K562 (cell line): Measurements from ENCODE around the gene A2ML1. TPM values are rescaled to one million over a fixed set of nuclear protein-coding genes. Genes with fewer than 3 reads are reported as not detected.

Experiments used
- ATAC-seq: fragments of 200-7000 bp; cut with Tn5 transposase; 3 replicates; pipeline ENCODE4 v1.9.1; 2020; ENCODE audit warnings: moderate library complexity
- BruUV-seq: library from RNA; stranded (reverse); fragments of 400-500 nt; replicated peaks from 2 replicates; lab custom pipeline; 2021; lab: Mats Ljungman, UMichigan
- CTCF ChIA-PET: fragments of 300-600 bp; formaldehyde crosslinking; extraction: SDS; loops from one replicate; lab custom pipeline; 2021; ENCODE audit warnings: low intra/inter-chr PET ratio; lab: Yijun Ruan, JAX
- POLR2A ChIA-PET: fragments of 300-600, 350-650 bp; sonication (Branson Sonifier 250); formaldehyde crosslinking; extraction: SDS; loops from one replicate; lab custom pipeline; 2021; ENCODE audit warnings: antibody characterized with exemption, inconsistent platforms; lab: Yijun Ruan, JAX
- DNase-seq, 4 experiments: peaks; one replicate each; pipeline versions ENCODE4 v3.0.0 to v3.0.0-alpha.2; 2011 to 2018; ENCODE audit warnings: low spot score in 3 of 4, mixed read lengths in 3 of 4; ENCODE audit errors: extremely low read depth in 1 of 4
- FAIRE-seq: peaks from 2 replicates; lab custom pipeline; 2011; peaks lifted over from hg19 to GRCh38; lab: Jason Lieb, UNC
- H2AFZ ChIP-seq: 2 replicates; pipeline ENCODE4 v1.6.0; 2011; ENCODE audit warnings: low read depth, low read length, control low read depth, inconsistent platforms
- H3K27ac ChIP-seq: fragments of 200-600 bp; 3 replicates; pipeline ENCODE4 v1.8.0; 2011; ENCODE audit warnings: low read depth, mild to moderate bottlenecking, control low read depth, inconsistent platforms, low read length, moderate library complexity, mixed read lengths; ENCODE audit errors: extremely low read depth
- H3K27me3 ChIP-seq, 2 experiments: fragments of 300-600 bp in 1 of 2; 2 replicates in 1 of 2; 3 replicates in 1 of 2; pipeline versions ENCODE4 v1.6.0 to v1.8.0; 2011; ENCODE audit warnings: inconsistent platforms in 2 of 2, low read length in 2 of 2, mild to moderate bottlenecking in 1 of 2, mixed read lengths in 1 of 2, moderate library complexity in 1 of 2; ENCODE audit not compliant: control insufficient read depth in 2 of 2, insufficient read depth in 2 of 2
- H3K36me3 ChIP-seq: fragments of 300-600 bp; 3 replicates; pipeline ENCODE4 v1.8.0; 2011; ENCODE audit warnings: mild to moderate bottlenecking, low read length, inconsistent platforms; ENCODE audit not compliant: control insufficient read depth, insufficient read depth
- H3K4me1 ChIP-seq, 2 experiments: fragments of 200-600 bp in 1 of 2; replicated peaks in 1 of 2; 2 replicates in 1 of 2; 3 replicates in 1 of 2; pipeline versions ENCODE4 v1.5.1 to v1.8.0; 2011; ENCODE audit warnings: inconsistent platforms in 2 of 2, low read length in 2 of 2, mild to moderate bottlenecking in 1 of 2, mixed read lengths in 1 of 2, moderate library complexity in 1 of 2; ENCODE audit not compliant: control insufficient read depth in 2 of 2, insufficient read depth in 2 of 2
- H3K4me2 ChIP-seq: 2 replicates; pipeline ENCODE4 v1.6.1; 2011; ENCODE audit warnings: low read length, control low read depth, inconsistent platforms, mixed read lengths; ENCODE audit not compliant: insufficient read depth
- H3K4me3 ChIP-seq: fragments of 200-600 bp; sonication (generic), shearing (Covaris generic); 2 replicates; pipeline ENCODE4 v1.5.1; 2016; ENCODE audit warnings: control low read depth, inconsistent platforms
- H3K79me2 ChIP-seq: fragments of 200-600 bp; 3 replicates; pipeline ENCODE4 v1.8.0; 2011; ENCODE audit warnings: low read length, inconsistent platforms; ENCODE audit not compliant: control insufficient read depth, insufficient read depth
- H3K9ac ChIP-seq, 2 experiments: 2 replicates each; pipeline versions ENCODE4 v1.6.0 to v1.6.1; 2011; ENCODE audit warnings: low read depth in 2 of 2, low read length in 2 of 2, control low read depth in 1 of 2, inconsistent platforms in 1 of 2, mild to moderate bottlenecking in 1 of 2, mixed read lengths in 1 of 2; ENCODE audit not compliant: insufficient read depth in 1 of 2
- H3K9me1 ChIP-seq: one replicate; pipeline ENCODE4 v1.6.0; 2011; ENCODE audit warnings: inconsistent platforms, mild to moderate bottlenecking, low read length, moderate library complexity; ENCODE audit not compliant: control insufficient read depth, insufficient read depth
- H3K9me3 ChIP-seq: replicated peaks from 2 replicates; pipeline ENCODE4 v1.5.1; 2011; ENCODE audit warnings: low read depth, low read length, inconsistent platforms; ENCODE audit not compliant: control insufficient read depth, insufficient read depth
- H4K20me1 ChIP-seq: replicated peaks from 2 replicates; pipeline ENCODE4 v1.6.1; 2011; ENCODE audit warnings: low read length, inconsistent platforms, mixed read lengths; ENCODE audit not compliant: control insufficient read depth, insufficient read depth
- ETV1 ChIP-seq: fragments of 450-650 bp; conservative IDR thresholded peaks from 2 replicates; pipeline ENCODE4 v1.6.1; 2016; ENCODE audit warnings: missing genetic modification characterization, control low read depth, low read depth, missing compliant biosample characterization
- SIX5 ChIP-seq, 2 experiments: IDR thresholded peaks; 2 replicates each; pipeline ENCODE4 v1.6.1; 2011; ENCODE audit warnings: low read length in 2 of 2, borderline replicate concordance in 1 of 2, low read depth in 1 of 2, mild to moderate bottlenecking in 1 of 2, moderate library complexity in 1 of 2; ENCODE audit not compliant: insufficient read depth in 1 of 2
- SREBF1 ChIP-seq: fragments of 150-350 bp; IDR thresholded peaks from 2 replicates; pipeline ENCODE4 v1.6.1; 2014; ENCODE audit warnings: antibody characterized with exemption, low read depth, low read length, borderline replicate concordance
- ZNF140 ChIP-seq: fragments of 250-450 bp; sonication (Bioruptor Pico); IDR thresholded peaks from 2 replicates; pipeline ENCODE4 v1.8.0; 2021; ENCODE audit warnings: moderate library complexity, mild to moderate bottlenecking, inconsistent platforms
- WGBS: fragments of 100-300 bp; shearing (Covaris generic); methylation state at CpG from one replicate; pipeline ENCODE4 v1.1.6; 2016; ENCODE audit warnings: low coverage, mixed read lengths; ENCODE audit not compliant: insufficient coverage; ENCODE audit errors: missing lambda C conversion rate; 5-methylcytosine and 5-hydroxymethylcytosine counted together
- in situ Hi-C: fragments of 300-500 bp; cut with MboI; formaldehyde crosslinking; loops from 4 replicates; pipeline ENCODE4 v1.15.0; 2018; ENCODE audit warnings: inconsistent platforms, mixed read lengths
- intact Hi-C: fragments of 100-400 bp; cut with micrococcal nuclease; formaldehyde crosslinking; loops from 2 replicates; pipeline ENCODE4 v1.14.2; 2022
- polyA plus RNA-seq, 8 experiments: library from polyadenylated mRNA; depleted of rRNA in 4 of 8; stranded (reverse) in 5 of 8; unstranded in 3 of 8; fragments of >200 nt; fragmentation: Nextera tagmentation in 2 of 8; fragmentation: Illumina TruSeq in 1 of 8; extraction: Ambion mirVana in 2 of 8; extraction: Trizol in 1 of 8; gene quantifications; 2 replicates each; pipeline versions ENCODE4 v1.2.1 to v1.2.3, GENCODE V29; 2011 to 2014; ENCODE audit warnings: inconsistent platforms in 1 of 8, missing spikeins in 1 of 8
- total RNA-seq, 7 experiments: library from RNA; depleted of rRNA in 6 of 7; stranded (reverse); fragments of >200 nt in 6 of 7; fragmentation: Illumina TruSeq in 2 of 7; extraction: Trizol in 2 of 7; gene quantifications; 2 replicates each; pipeline versions ENCODE4 v1.2.1 to v1.2.3, GENCODE V29; 2011 to 2021; ENCODE audit warnings: low replicate concordance in 1 of 7
- TF ChIP-seq, protein P1 (sequence below): fragments of 450-650 bp; IDR thresholded peaks from 2 replicates; pipeline ENCODE4 v1.6.1; 2016; ENCODE audit warnings: borderline replicate concordance
- TF ChIP-seq, protein P2 (sequence below): fragments of 250-450 bp; sonication (Bioruptor Pico); IDR thresholded peaks from 2 replicates; pipeline ENCODE4 v1.8.0; 2022; ENCODE audit warnings: moderate library complexity, mild to moderate bottlenecking, inconsistent platforms

The A2ML1 gene
- total and polyA plus RNA-seq, 9 of the 15 experiments (the other 6 are each of a cell fraction or from before 2014, with no cell fraction given), result 0.04 to 0.47 (median 0.13) TPM

DNA sequence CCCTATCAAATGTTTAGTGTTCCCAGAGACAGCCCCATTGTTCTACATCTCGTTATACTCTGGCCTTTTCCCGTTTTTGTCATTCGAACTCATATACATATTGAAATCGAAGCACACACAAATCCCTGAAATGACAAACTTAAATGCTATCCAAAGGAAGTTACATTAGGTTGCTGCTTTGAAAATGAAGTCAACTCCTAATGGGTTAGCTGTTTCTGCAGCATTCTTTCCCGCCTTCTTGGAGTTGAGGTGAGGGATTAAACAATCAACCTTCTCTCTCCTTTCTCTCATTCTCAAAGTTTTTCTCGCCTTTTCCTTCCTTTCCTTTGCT, 91.2 kb downstream of the A2ML1 start:
- POLR2A ChIA-PET, result interaction anchor here (0.6 kb wide), 1 partner anchor 23 kb away, joined by 3 read pairs; no protein-coding TSS in a partner anchor
- Histone ChIP-seq H3K27me3 (no peaks in the 10 kb centered on the region), H3K9ac (peak overlapping the region; percentile 66 to 68; a peak in 3 of 4 replicates), H3K79me2 (peaks cover 7% of the 10 kb centered on the region; the same call in 2 of the 3 replicates), H3K4me3 (peak overlapping the region; percentile 55), H3K9me3 (no peaks in the 10 kb centered on the region), H3K4me1 (peaks cover 6 to 23% of the 10 kb centered on the region in 2 experiments; a peak in 4 of 5 replicates), H3K36me3 (no peaks in the 10 kb centered on the region), H3K9me1 (no peaks in the 10 kb centered on the region), H4K20me1 (no peaks in the 10 kb centered on the region), H3K4me2 (peak overlapping the region; percentile 76), H2AFZ (peak overlapping the region; percentile 98), H3K27ac (peak overlapping the region; percentile 57; the same call in 2 of the 3 replicates)
- in situ Hi-C loops (no loop called here), intact Hi-C loops (no loop called here)
- DNase-seq (no peak), ATAC-seq (no peak), FAIRE-seq (no peak)
- CTCF ChIA-PET, result no interaction called here
- no peak for TF ChIP-seq ETV1
- TF ChIP-seq SIX5 (IDR thresholded peaks at IDR 0.05; ENCODE audit: borderline replicate concordance in 1 of 2, insufficient read depth in 1 of 2, low read depth in 1 of 2, low read length in 2 of 2), result no peak
- no peak for TF ChIP-seq SREBF1
- TF ChIP-seq ZNF140 (CRISPR knock-in tag), result no peak
- TF ChIP-seq, protein P1, sequence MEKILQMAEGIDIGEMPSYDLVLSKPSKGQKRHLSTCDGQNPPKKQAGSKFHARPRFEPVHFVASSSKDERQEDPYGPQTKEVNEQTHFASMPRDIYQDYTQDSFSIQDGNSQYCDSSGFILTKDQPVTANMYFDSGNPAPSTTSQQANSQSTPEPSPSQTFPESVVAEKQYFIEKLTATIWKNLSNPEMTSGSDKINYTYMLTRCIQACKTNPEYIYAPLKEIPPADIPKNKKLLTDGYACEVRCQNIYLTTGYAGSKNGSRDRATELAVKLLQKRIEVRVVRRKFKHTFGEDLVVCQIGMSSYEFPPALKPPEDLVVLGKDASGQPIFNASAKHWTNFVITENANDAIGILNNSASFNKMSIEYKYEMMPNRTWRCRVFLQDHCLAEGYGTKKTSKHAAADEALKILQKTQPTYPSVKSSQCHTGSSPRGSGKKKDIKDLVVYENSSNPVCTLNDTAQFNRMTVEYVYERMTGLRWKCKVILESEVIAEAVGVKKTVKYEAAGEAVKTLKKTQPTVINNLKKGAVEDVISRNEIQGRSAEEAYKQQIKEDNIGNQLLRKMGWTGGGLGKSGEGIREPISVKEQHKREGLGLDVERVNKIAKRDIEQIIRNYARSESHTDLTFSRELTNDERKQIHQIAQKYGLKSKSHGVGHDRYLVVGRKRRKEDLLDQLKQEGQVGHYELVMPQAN, result 0 out of 2 replicates have a peak, but pooled peaks have one; percentile 43
- TF ChIP-seq, protein P2, sequence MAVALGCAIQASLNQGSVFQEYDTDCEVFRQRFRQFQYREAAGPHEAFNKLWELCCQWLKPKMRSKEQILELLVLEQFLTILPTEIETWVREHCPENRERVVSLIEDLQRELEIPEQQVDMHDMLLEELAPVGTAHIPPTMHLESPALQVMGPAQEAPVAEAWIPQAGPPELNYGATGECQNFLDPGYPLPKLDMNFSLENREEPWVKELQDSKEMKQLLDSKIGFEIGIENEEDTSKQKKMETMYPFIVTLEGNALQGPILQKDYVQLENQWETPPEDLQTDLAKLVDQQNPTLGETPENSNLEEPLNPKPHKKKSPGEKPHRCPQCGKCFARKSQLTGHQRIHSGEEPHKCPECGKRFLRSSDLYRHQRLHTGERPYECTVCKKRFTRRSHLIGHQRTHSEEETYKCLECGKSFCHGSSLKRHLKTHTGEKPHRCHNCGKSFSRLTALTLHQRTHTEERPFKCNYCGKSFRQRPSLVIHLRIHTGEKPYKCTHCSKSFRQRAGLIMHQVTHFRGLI (CRISPR knock-in tag), result no peak
- TSS peak; percentile 76 for BruUV-seq
- WGBS, result 49% methylated on average over 6 of the region's 6 CpGs
